Measurements from ENCODE around the gene SPIRE2. TPM values are rescaled to one million over a fixed set of nuclear protein-coding genes. Genes with fewer than 3 reads are reported as not detected.
"Not testable (repeated sequence)": the region's sequence is repeated elsewhere in the genome, so short reads cannot be mapped to it uniquely, and the experiment has no call there.

SPIRE2 gene
- total RNA-seq, 1 experiment from 2014 or later, result 3.8 TPM

DNA sequence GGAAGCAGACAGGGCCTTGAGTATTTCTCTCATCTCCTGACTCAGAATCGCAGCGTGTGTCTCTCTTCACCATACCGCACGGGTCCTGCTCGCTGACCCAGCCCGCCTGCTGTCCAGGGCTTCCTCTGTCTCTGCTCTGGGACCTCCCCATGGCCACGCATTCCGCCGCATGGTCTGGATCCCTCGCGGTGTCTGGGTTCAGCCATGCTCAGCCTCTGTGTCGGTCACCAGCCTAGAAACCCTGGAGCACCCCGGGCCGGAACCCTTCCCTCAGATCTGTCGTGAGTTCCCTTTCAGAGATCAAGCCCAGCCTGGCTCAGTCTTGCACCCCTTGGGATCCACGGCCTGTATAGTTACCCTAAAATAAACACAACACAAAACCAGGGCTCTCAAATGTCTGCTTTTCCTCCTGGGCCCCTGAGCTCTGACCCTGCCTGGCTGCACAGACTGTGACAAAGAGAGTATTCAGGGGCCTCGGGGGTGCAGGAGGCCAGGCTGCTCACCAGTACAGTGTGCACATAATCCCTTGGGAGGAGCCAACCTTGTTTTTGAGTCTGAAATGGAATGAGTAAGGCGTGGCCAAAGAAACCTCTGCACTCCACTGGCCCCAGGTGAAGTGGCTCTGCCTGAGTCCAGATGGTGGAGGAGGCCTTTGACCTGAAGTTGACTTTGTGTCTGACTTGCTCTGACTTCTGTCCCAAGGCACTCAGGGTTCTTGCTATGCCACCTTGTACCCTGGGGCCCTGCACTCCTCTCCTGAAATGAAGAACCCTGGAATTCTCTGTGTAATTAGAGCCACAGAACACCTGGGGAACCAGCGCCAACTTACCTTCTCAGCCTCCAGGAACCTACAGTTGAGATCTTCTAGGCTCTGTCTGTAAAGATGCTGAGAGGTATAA lies 5.8 kb upstream of the SPIRE2 start:
- no peak for DNase-seq (ENCODE audit: unreplicated experiment)
- no TSS peak for BruUV-seq (replicated peaks)
- Mint-ChIP-seq H3K27ac (ENCODE audit: low read depth, unreplicated experiment) (no peak overlapping the region), H3K27me3 (ENCODE audit: insufficient read depth, unreplicated experiment) (no peaks in the 10 kb centered on the region), H3K9me3 (ENCODE audit: unreplicated experiment) (no peaks in the 10 kb centered on the region), H3K4me1 (ENCODE audit: insufficient read depth, unreplicated experiment) (peaks cover 6% of the 10 kb centered on the region), H3K4me3 (ENCODE audit: unreplicated experiment) (no peak overlapping the region), H3K36me3 (ENCODE audit: insufficient read depth, unreplicated experiment) (peaks cover 5% of the 10 kb centered on the region)
- intact Hi-C loops (cut with micrococcal nuclease), result no loop called here
- TF ChIP-seq, protein P1, sequence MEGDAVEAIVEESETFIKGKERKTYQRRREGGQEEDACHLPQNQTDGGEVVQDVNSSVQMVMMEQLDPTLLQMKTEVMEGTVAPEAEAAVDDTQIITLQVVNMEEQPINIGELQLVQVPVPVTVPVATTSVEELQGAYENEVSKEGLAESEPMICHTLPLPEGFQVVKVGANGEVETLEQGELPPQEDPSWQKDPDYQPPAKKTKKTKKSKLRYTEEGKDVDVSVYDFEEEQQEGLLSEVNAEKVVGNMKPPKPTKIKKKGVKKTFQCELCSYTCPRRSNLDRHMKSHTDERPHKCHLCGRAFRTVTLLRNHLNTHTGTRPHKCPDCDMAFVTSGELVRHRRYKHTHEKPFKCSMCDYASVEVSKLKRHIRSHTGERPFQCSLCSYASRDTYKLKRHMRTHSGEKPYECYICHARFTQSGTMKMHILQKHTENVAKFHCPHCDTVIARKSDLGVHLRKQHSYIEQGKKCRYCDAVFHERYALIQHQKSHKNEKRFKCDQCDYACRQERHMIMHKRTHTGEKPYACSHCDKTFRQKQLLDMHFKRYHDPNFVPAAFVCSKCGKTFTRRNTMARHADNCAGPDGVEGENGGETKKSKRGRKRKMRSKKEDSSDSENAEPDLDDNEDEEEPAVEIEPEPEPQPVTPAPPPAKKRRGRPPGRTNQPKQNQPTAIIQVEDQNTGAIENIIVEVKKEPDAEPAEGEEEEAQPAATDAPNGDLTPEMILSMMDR (IDR thresholded peaks at IDR 0.05; ENCODE audit: unreplicated experiment), result no peak
- ChIA-PET CTCF (interaction anchor here (1.2 kb wide), 1 partner anchor 38 kb away, joined by 5 read pairs; no protein-coding TSS in a partner anchor), POLR2A (interaction anchor here (1.0 to 1.3 kb wide), 2 partner anchors 8 to 121 kb away, joined by 3 to 4 read pairs; no protein-coding TSS in a partner anchor)

DNA sequence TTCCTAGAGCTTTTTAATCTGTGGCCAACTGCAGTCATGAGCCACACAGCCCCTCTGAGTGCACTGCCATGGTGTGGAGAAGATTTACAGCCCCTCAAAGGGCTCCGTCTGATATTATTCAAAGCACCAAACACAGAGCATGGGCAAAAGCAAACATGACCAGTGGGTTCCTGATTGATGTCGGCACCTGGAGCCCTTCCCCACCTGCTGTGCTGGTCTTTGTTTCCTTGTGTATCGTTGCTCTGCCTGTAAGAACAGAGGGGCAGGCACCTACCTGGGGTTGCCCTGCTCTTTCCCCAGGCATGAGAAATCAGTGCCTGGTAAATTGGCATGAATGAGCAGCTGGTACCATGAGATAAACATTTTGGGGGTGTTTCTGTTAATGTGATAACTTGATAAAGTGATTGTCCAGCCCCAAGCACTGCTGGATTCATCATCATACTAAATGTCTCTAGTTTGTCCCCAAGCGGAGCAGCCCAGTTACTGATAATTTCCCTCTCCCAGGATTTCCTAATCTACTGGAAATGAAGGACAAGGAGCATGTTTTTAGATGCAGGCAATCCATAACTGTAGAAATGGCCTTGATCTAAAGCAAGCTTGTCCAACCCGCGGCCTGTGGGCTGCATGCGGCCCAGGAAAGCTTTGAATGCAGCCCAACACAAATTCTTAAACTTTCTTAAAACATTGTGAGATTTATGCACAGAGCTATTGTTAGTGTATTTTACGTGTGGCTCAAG lies 5.0 kb upstream of the SPIRE2 start:
- no TSS peak for BruUV-seq (replicated peaks)
- Mint-ChIP-seq H3K4me1 (ENCODE audit: insufficient read depth, unreplicated experiment) (peaks cover 6% of the 10 kb centered on the region), H3K9me3 (ENCODE audit: unreplicated experiment) (no peaks in the 10 kb centered on the region), H3K27me3 (ENCODE audit: insufficient read depth, unreplicated experiment) (no peaks in the 10 kb centered on the region), H3K27ac (ENCODE audit: low read depth, unreplicated experiment) (no peak overlapping the region), H3K36me3 (ENCODE audit: insufficient read depth, unreplicated experiment) (peaks cover 5% of the 10 kb centered on the region), H3K4me3 (ENCODE audit: unreplicated experiment) (no peak overlapping the region)
- intact Hi-C loops (cut with micrococcal nuclease), result no loop called here
- CTCF ChIA-PET, result interaction anchor here (0.6 to 1.2 kb wide), 3 partner anchors 31 to 114 kb away, joined by 3 to 5 read pairs (median 3); no protein-coding TSS in a partner anchor
- no peak for DNase-seq (ENCODE audit: unreplicated experiment)
- POLR2A ChIA-PET, result interaction anchor here (1.0 to 1.3 kb wide), 3 partner anchors 9 to 306 kb away, joined by 3 to 4 read pairs (median 3); no protein-coding TSS in a partner anchor
- TF ChIP-seq, protein P1 (IDR thresholded peaks at IDR 0.05; ENCODE audit: unreplicated experiment), result no peak

DNA sequence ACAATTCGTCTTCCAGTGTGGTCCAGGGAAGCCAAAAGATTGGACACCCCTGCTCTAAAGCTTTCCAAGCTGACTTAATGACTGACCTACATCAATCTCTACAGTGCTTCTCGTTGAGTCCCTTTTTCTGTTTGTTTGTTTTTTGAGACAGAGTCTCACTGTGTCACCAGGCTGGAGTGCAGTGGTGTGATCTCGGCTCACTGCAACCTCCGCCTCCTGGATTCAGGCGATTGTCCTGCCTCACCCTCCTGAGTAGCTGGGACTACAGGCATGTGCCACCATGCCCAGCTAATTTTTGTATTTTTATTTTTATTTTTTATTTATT lies 4.5 kb upstream of the SPIRE2 start:
- BruUV-seq (replicated peaks); H3K4me1 Mint-ChIP-seq (ENCODE audit: insufficient read depth, unreplicated experiment); H3K27me3 Mint-ChIP-seq (ENCODE audit: insufficient read depth, unreplicated experiment); H3K27ac Mint-ChIP-seq (ENCODE audit: low read depth, unreplicated experiment); DNase-seq (ENCODE audit: unreplicated experiment); H3K36me3 Mint-ChIP-seq (ENCODE audit: insufficient read depth, unreplicated experiment); intact Hi-C loops (cut with micrococcal nuclease); H3K4me3 Mint-ChIP-seq (ENCODE audit: unreplicated experiment); H3K9me3 Mint-ChIP-seq (ENCODE audit: unreplicated experiment): not testable (repeated sequence)
- POLR2A ChIA-PET, result interaction anchor here (1.0 to 1.3 kb wide), 3 partner anchors 9 to 306 kb away, joined by 3 to 4 read pairs (median 3); no protein-coding TSS in a partner anchor
- CTCF ChIA-PET, result interaction anchor here (0.6 to 1.2 kb wide), 3 partner anchors 31 to 114 kb away, joined by 3 to 5 read pairs (median 3); no protein-coding TSS in a partner anchor

DNA sequence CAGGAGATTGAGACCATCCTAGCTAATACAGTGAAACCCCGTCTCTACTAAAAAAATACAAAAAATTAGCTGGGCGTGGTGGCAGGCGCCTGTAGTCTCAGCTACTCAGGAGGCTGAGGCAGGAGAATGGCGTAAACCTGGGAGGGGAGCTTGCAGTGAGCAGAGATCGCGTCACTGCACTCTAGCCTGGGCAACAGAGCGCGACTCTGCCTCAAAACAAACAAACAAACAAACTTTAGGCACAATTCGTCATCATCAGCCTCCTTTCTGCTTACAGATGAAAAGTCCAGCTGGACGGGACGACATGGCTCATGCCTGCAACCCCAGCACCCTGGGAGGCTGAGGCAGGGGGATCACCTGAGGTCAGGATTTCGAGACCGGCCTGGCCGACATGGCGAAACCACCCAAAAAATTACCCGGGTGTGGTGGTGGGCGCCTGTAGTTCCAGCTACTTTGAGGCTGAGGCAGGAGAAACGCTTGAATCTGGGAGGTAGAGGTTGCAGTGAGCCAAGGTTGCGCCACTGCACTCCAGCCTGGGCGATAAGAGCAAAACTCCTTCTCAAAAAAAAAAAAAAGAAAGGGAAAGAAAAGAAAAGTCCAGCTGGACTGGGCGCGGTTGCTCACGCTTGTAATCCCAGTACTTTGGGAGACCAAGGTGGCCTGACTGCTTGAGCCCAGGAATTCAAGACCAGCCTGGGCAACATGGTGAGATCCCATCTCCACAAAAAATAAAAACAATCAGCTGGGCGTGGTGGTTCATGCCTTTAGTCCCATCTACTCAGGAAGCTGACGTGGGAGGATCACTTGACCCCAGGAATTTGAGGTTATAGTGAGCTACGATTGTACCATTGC lies 1.5 kb upstream of the SPIRE2 start:
- intact Hi-C loops (cut with micrococcal nuclease), result no loop called here
- BruUV-seq (replicated peaks), result no TSS peak
- Mint-ChIP-seq H3K36me3 (ENCODE audit: insufficient read depth, unreplicated experiment) (peaks cover 5% of the 10 kb centered on the region), H3K4me1 (ENCODE audit: insufficient read depth, unreplicated experiment) (peaks cover 6% of the 10 kb centered on the region), H3K4me3 (ENCODE audit: unreplicated experiment) (no peak overlapping the region), H3K27me3 (ENCODE audit: insufficient read depth, unreplicated experiment) (no peaks in the 10 kb centered on the region), H3K27ac (ENCODE audit: low read depth, unreplicated experiment) (no peak overlapping the region), H3K9me3 (ENCODE audit: unreplicated experiment) (no peaks in the 10 kb centered on the region)
- ChIA-PET CTCF (interaction anchor here (1.0 kb wide), 2 partner anchors 34 to 127 kb away, joined by 4 read pairs; no protein-coding TSS in a partner anchor), POLR2A (interaction anchor here (1.1 to 3.7 kb wide), 4 partner anchors 8 to 146 kb away, joined by 4 to 21 read pairs (median 8); partner anchors contain the start of gene FANCA)
- TF ChIP-seq, protein P1 (IDR thresholded peaks at IDR 0.05; ENCODE audit: unreplicated experiment), result no peak
- no peak for DNase-seq (ENCODE audit: unreplicated experiment)

Measured in MCF 10A (cell line).